Esophagus muscularis mucosa (tissue), 4 donors: ENCODE results near the gene ETF1. TPM values are rescaled to one million over a fixed set of nuclear protein-coding genes. Genes with fewer than 3 reads are reported as not detected.

ENCODE experiments used
- DNase-seq: peaks from one replicate; pipeline ENCODE4 v3.0.0-alpha.2; 2017; ENCODE audit errors: extremely low spot score
- H3K27ac ChIP-seq, 4 donors: fragments of 200-600 bp; sonication (generic); replicated peaks in 1 of 4; 1 replicate in 3 of 4; 2 replicates in 1 of 4; pipeline ENCODE4 v1.5.1; 2016 to 2019; ENCODE audit warnings: mild to moderate bottlenecking in 1 of 4
- H3K27me3 ChIP-seq, 4 donors: fragments of 200-600 bp; sonication (generic); one replicate each; pipeline versions ENCODE4 v1.5.1 to v1.6.0; 2016 to 2019
- H3K36me3 ChIP-seq, 4 donors: fragments of 200-600 bp; sonication (generic); one replicate each; pipeline ENCODE4 v1.5.1; 2016 to 2019
- H3K4me1 ChIP-seq, 4 donors: fragments of 200-600 bp; sonication (generic); one replicate each; pipeline ENCODE4 v1.5.1; 2016 to 2019
- H3K4me3 ChIP-seq, 4 donors: fragments of 200-600 bp; sonication (generic); 1 replicate in 2 of 4; 2 replicates in 2 of 4; pipeline ENCODE4 v1.5.1; 2016 to 2019; ENCODE audit warnings: mild to moderate bottlenecking in 4 of 4, moderate library complexity in 1 of 4
- H3K9me3 ChIP-seq, 4 donors: fragments of 200-600 bp; sonication (generic); 1 replicate in 3 of 4; 2 replicates in 1 of 4; pipeline ENCODE4 v1.5.1; 2016 to 2019
- EP300 ChIP-seq: sonication (generic); formaldehyde crosslinking; IDR thresholded peaks from one replicate; pipeline ENCODE4 v1.6.1; 2017; ENCODE audit warnings: antibody characterized with exemption
- POLR2A ChIP-seq: fragments of 450-650 bp; IDR thresholded peaks from one replicate; pipeline ENCODE4 v1.6.1; 2017; ENCODE audit warnings: antibody characterized with exemption, moderate library complexity, mild to moderate bottlenecking, low read depth
- POLR2AphosphoS5 ChIP-seq, 2 donors: sonication (generic); formaldehyde crosslinking; IDR thresholded peaks; one replicate each; pipeline ENCODE4 v1.6.1; 2017; ENCODE audit warnings: antibody characterized with exemption in 2 of 2
- WGBS: methylation state at CpG from one replicate; pipeline ENCODE4 v1.1.5; 2018; 5-methylcytosine and 5-hydroxymethylcytosine counted together
- intact Hi-C: fragments of 100-400 bp; cut with DNase I; formaldehyde crosslinking; loops from one replicate; pipeline ENCODE4 v1.15.1; 2023
- total RNA-seq, 4 donors: library from RNA; depleted of rRNA; stranded (reverse); fragments of >200 nt; gene quantifications; one replicate each; pipeline versions ENCODE4 v1.1.0 to v1.2.1, GENCODE V29; 2016
- TF ChIP-seq, protein P1 (sequence below), 3 experiments: fragments of 200-600 bp in 2 of 3; fragments of 450-650 bp in 1 of 3; sonication (generic) in 2 of 3; IDR thresholded peaks; one replicate each; pipeline ENCODE4 v1.5.1; 2017 to 2019; ENCODE audit warnings: antibody characterized with exemption in 3 of 3, mild to moderate bottlenecking in 2 of 3, moderate library complexity in 1 of 3

Gene ETF1
- total RNA-seq, 4 donors from 2014 or later: 90.5 to 154 (median 111) TPM

- H3K9me3 ChIP-seq: no peaks in the 10 kb centered on the region
- DNase-seq: no peak
These were observed 1.4 kb upstream of the ETF1 start for GRCh38 chr5:138544181-138545134.

DNA sequence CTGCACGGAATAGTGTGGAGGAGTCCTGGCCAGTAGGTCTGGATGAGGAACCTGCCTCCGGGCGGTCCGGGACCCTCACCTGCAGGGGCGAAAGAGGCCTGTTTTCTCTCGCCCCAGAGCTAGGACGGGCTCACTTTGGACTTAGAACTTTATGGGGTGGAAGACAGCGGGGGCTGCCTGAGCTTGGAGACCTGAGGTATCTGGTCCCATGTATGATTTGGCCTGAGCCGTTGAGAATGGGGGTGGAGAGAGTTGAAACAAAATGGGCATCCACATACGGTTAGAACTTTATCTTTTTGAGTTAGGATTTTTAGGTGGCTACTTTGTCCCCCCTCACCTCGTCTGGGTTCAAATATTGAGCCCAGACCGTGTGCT is 681 bp upstream of the ETF1 start:
- TF ChIP-seq POLR2AphosphoS5 (IDR thresholded peaks at IDR 0.05): no peak
- TF ChIP-seq POLR2A: no peak
- TF ChIP-seq, protein P1, sequence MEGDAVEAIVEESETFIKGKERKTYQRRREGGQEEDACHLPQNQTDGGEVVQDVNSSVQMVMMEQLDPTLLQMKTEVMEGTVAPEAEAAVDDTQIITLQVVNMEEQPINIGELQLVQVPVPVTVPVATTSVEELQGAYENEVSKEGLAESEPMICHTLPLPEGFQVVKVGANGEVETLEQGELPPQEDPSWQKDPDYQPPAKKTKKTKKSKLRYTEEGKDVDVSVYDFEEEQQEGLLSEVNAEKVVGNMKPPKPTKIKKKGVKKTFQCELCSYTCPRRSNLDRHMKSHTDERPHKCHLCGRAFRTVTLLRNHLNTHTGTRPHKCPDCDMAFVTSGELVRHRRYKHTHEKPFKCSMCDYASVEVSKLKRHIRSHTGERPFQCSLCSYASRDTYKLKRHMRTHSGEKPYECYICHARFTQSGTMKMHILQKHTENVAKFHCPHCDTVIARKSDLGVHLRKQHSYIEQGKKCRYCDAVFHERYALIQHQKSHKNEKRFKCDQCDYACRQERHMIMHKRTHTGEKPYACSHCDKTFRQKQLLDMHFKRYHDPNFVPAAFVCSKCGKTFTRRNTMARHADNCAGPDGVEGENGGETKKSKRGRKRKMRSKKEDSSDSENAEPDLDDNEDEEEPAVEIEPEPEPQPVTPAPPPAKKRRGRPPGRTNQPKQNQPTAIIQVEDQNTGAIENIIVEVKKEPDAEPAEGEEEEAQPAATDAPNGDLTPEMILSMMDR (IDR thresholded peaks at IDR 0.05): no peak
- TF ChIP-seq EP300: no peak
- H3K36me3 ChIP-seq: no peaks in the 10 kb centered on the region
- no peak for DNase-seq
- WGBS: 0% methylated on average over 8 of the region's 12 CpGs
- H3K9me3 ChIP-seq: no peaks in the 10 kb centered on the region
- H3K4me1 ChIP-seq: peaks cover 71 to 82% (median 79%) of the 10 kb centered on the region in 4 donors
- H3K4me3 ChIP-seq: peak overlapping the region; percentile 75 to 100 (median 84)
- intact Hi-C loops: loop anchor here (5.0 kb wide), 1 partner anchor 41 kb away; no protein-coding TSS in a partner anchor
- H3K27me3 ChIP-seq: no peaks in the 10 kb centered on the region
- peak overlapping the region; percentile 92 to 100 (median 98) for H3K27ac ChIP-seq

More at GRCh38 chr5:138544181-138545134, 1.4 kb upstream of the ETF1 start:
- peak overlapping the region; percentile 75 to 100 (median 84) for H3K4me3 ChIP-seq
- H3K27me3 ChIP-seq: no peaks in the 10 kb centered on the region
- TF ChIP-seq POLR2AphosphoS5 (IDR thresholded peaks at IDR 0.05) (no peak), EP300 (no peak), POLR2A (no peak)
- TF ChIP-seq, protein P1 (IDR thresholded peaks at IDR 0.05): no peak
- WGBS: 68% methylated on average over 16 of the region's 16 CpGs
- H3K27ac ChIP-seq: peak overlapping the region; percentile 92 to 100 (median 98)
- peaks cover 65 to 75% (median 73%) of the 10 kb centered on the region in 4 donors for H3K4me1 ChIP-seq
- no peaks in the 10 kb centered on the region for H3K36me3 ChIP-seq
- intact Hi-C loops: loop anchor here (5.0 kb wide), 2 partner anchors 42 to 92 kb away; no protein-coding TSS in a partner anchor

- Histone ChIP-seq H3K27me3 (no peaks in the 10 kb centered on the region), H3K4me1 (peaks cover 60 to 74% (median 72%) of the 10 kb centered on the region in 4 donors), H3K9me3 (no peaks in the 10 kb centered on the region), H3K4me3 (peak overlapping the region; percentile 75 to 100 (median 84)), H3K27ac (peak overlapping the region; percentile 92 to 100 (median 98)), H3K36me3 (no peaks in the 10 kb centered on the region)
- intact Hi-C loops: loop anchor here (5.0 kb wide), 1 partner anchor 40 kb away; no protein-coding TSS in a partner anchor
- DNase-seq: no peak
- TF ChIP-seq POLR2AphosphoS5 (IDR thresholded peaks at IDR 0.05) (no peak), EP300 (no peak), POLR2A (no peak)
- TF ChIP-seq, protein P1 (IDR thresholded peaks at IDR 0.05): no peak
- WGBS: 1% methylated on average over 19 of the region's 47 CpGs
These were observed 668 bp downstream of the ETF1 start for GRCh38 chr5:138542180-138542955.

GRCh38 chr5:138541511-138542179 is 1.4 kb downstream of the ETF1 start:
- Histone ChIP-seq H3K4me1 (peaks cover 54 to 74% (median 71%) of the 10 kb centered on the region in 4 donors), H3K27me3 (no peaks in the 10 kb centered on the region), H3K9me3 (no peaks in the 10 kb centered on the region), H3K27ac (peak overlapping the region; percentile 92 to 100 (median 98)), H3K36me3 (no peaks in the 10 kb centered on the region), H3K4me3 (peak overlapping the region; percentile 75 to 100 (median 84))
- intact Hi-C loops: loop anchor here (5.0 kb wide), 1 partner anchor 39 kb away; no protein-coding TSS in a partner anchor
- TF ChIP-seq POLR2A (no peak), POLR2AphosphoS5 (IDR thresholded peaks at IDR 0.05) (no peak)
- TF ChIP-seq, protein P1 (IDR thresholded peaks at IDR 0.05): no peak
- 9% methylated on average over 6 of the region's 6 CpGs for WGBS
- no peak for DNase-seq
